Activated CD4-positive, CD25-positive, alpha-beta regulatory T cell (primary cell): ENCODE results near the gene CLPX.
"Not testable (repeated sequence)": the region's sequence is repeated elsewhere in the genome, so short reads cannot be mapped to it uniquely, and the experiment has no call there.

Experiments
- DNase-seq, 4 experiments: peaks; one replicate each; lab custom pipeline; 2025; lab: John Stamatoyannopoulos, UW

Gene CLPX

DNA sequence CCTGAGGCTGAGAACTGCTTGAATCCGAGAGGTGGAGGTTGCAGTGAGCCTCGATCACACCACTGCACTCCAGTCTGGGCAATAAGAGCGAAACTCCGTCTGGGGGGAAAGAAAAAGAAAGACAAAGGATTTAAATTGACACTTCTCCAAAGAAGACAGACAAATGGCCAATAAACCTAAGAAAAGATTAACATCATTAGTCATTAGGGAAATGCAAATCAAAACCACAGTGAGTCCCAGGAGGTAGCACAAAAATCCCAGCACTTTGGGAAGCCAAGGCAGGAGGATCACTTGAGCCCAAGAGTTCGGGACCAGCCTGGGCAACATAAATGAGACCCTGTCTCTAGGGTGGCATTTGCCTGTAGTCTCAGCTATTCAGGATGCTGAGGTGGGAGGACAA, 12.6 kb downstream of the CLPX start:
- no peak for DNase-seq

GRCh38 chr15:65171428-65171827, 13.7 kb downstream of the CLPX start:
- DNase-seq, result no peak

GRCh38 chr15:65165875-65166274, 19.3 kb downstream of the CLPX start:
- DNase-seq, result no peak

- DNase-seq, result no peak
Measured at GRCh38 chr15:65164139-65164538, 21.0 kb downstream of the CLPX start.

GRCh38 chr15:65163041-65163440, 22.1 kb downstream of the CLPX start:
- DNase-seq, result no peak

GRCh38 chr15:65156692-65157091, 28.4 kb downstream of the CLPX start:
- no peak for DNase-seq

DNA sequence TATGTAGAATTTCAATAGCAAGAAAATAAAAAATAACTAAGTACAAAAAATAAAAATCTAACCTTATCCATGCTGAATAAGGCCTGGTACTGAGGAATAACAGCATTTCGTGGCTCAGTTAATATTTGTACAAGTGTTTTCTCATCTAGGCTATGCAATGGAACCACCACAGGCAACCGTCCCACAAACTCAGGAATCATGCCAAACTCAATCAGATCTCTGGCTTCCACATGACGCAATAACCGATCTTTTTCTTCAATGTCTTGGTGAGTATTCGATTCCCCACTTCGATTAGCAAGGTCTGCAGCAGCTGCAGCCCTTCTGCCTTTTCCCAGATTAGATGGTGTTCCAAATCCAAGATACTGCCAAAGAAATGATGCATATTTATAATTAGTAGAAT, 30.4 kb downstream of the CLPX start:
- DNase-seq, result no peak

GRCh38 chr15:65147902-65148301, 37.2 kb downstream of the CLPX start:
- DNase-seq, result no peak

DNA sequence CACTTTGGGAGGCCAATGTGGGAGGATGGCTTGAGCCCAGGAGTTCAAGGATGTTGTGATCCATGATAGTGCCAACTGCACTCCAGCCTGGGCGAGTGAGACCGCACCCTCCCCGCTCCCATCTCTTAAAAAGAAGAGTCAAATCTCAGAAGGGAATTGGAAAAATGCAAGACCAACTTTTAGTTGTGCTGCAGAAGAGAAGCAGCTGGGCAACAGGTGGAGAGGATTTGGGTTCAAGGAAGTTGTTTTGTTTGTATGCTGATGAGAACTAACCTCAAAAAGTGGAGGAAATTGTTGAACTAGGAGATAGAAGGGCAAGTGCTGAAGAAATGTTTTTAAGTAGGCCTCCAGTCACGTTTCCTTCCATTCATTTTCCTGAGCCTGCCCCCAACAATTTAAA, 38.7 kb downstream of the CLPX start:
- no peak for DNase-seq

- DNase-seq, result not testable (repeated sequence)
Measured at GRCh38 chr15:65138631-65139030, 46.5 kb downstream of the CLPX start.

- not testable (repeated sequence) for DNase-seq
Measured at GRCh38 chr15:65137893-65138292, 47.2 kb downstream of the CLPX start.

DNA sequence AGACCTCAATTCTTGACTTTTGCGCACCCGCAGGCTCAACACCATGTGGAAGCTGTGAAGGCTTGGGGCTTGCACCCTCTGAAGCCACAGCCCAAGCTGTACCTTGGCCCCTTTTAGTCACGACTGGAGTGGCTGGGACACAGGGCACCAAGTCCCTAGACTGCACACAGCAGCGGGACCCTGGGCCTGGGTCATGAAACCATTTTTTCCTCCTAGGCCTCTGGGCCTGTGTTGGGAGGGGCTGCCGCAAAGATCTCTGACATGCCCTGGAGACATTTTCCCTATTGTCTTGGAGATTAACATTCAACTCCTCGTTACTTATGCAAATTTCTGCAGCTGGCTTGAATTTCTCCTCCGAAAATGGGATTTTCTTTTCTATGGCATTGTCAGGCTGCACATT, 48.1 kb downstream of the CLPX start:
- DNase-seq, result not testable (repeated sequence)

DNA sequence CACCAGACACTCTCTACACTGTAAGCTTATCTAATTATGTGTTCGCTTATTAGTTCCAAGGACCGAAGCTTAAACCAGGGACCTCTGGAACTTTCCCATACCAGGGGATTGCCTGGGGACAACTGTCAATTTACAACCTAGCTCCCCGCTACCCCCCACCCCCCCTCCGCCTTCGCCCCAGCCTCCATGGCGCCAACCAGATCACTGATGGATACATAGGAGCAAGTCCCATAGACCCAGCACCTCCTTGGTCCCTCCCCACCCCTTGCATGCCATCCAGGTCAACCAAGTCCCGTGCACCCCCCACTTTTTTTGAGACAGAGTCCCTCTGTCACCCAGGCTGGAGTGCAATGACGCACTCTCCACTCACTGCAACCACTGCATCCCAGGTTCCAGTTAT, 50.6 kb downstream of the CLPX start:
- DNase-seq, result no peak

DNA sequence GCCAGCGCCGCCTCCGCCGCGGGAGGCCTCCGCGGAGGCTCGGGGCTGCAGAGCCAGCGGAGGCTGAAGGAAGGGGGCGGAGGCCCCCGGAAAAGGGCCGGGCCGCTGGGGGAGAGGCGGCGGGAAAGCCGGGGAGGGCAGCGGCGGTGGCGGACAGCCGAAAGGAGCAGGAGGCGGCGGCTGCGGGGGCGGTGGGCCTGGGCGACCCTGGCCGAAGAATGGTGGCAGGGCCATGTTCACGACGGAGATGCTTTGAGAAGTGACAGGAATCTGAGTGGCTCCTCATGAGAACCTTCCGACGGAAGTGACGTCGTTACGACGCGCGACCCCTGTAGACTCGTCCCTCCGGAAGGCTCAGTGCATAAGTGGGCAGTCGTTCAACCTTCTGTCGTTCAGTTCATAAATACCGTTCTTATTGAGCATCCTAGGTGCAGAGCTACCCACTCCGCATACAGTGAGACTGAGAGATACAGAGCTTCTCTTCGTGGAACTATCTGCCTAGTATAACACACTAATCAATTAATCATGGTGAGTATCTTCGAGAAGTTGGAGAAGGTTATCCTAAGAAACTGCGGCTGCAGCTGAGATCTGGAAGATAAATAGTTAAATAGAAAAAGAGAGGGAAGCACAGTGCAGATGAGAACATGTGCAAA, 51.5 kb downstream of the CLPX start, which contains the start of gene PDCD7:
PDCD7 (minus strand) TSS at position 261 of the 653 bp plus-strand sequence; CDS start at position 234, 27 bp downstream.
- DNase-seq, result peak; percentile 51 to 69 (median 68)

- peak in 1 of 4 experiments; percentile 15 for DNase-seq
Measured at GRCh38 chr15:65132878-65133547, 52.1 kb downstream of the CLPX start.

DNA sequence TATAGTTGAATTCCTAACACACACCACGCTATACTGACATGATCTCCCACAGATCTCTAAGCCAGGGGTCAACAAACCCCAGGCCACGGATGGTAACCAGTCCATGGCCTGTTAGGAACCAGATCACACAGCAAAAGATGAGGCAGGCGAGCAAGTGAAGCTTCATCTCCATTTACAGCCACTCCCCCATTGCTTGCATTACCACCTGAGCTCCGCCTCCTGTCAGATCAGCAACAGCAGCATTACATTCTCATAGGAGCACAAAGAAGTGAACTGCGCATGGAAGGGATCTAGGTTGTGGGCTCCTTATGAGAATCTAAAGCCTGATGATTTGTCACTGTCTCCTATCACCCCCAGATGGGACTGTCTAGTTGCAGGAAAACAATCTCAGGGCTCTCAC, 54.2 kb downstream of the CLPX start:
- no peak for DNase-seq

- DNase-seq, result no peak
Measured at GRCh38 chr15:65115542-65115941, 69.6 kb downstream of the CLPX start.

DNA sequence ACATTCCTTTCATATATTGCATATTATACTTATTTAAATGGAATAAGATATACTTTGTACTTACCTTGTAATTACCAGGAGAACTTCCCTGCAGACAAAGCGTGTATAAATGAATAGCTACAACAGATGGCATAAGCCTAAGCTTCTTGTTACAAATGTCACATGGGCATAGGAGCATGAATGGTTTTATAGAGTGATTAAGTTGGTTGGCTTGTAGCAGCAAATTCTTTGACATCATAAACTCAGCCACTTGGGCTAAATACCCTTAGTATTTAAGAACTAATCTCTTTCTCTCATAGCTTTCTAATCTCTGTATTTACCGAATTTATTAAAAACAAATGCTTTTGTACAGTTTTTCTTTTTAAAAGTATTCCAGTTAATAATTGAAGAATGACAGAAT, 70.1 kb downstream of the CLPX start, which contains the start of gene UBAP1L:
UBAP1L (minus strand) TSS at position 115 of the 400 bp plus-strand sequence. CDS start 8,985 bp downstream, outside the sequence.
- no peak for DNase-seq

DNA sequence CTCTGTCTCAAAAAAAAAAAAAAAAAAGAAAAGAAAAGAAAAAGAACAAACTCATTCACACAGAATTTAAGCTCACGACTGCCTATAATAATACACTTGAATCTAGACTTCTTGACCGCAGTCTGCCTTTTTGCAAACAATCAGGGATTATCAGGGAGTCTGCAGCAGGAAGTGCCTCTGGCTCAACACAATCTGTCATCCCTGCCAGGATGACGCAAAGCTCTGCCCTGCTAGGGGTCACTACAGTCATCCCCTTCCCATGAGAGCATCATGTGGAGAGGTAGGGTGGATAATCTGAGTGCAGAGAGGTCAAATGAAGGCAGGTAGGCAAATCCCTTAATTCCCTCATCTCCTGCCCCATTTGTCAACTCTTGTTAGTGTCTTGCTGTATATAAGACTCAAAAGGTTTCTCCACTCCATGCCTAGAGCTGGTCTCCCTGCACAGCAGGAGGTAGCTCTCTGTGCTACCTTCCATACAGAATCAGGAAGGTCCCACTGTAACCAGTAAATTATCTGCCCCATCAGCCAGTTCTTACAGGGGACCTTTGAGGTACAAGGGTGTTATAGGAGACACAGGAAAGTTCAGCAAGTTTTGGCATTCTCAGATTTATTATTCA, 74.4 kb downstream of the CLPX start:
- DNase-seq, result no peak

- DNase-seq, result no peak
Measured at GRCh38 chr15:65106011-65106590, 79.0 kb downstream of the CLPX start.

DNA sequence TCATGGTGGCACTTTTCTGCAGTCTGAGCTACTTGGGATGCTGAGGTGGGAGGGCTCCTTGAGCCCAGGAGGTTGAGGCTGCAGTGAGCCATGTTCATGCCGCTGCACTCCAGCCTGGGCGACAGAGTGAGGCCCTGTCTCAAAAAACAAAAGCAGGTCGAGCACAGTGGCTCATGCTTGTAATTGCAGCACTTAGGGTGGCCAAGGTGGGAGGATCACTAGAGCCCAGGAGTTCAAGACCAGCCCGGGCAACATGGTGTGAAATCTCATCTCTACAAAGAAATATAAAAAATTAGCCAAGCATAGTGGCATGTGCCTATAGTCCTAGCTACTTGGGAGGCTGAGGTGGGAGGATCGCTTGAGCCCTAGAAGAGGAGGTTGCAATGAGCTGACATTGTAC, 80.1 kb downstream of the CLPX start:
- no peak for DNase-seq

GRCh38 chr15:65102912-65103311, 82.2 kb downstream of the CLPX start:
- no peak for DNase-seq
